Neural cell (in vitro differentiated cells): ENCODE data around the gene LRRC56.

Experiments used
- CTCF ChIP-seq: fragments of 450-650 bp; IDR thresholded peaks from 2 replicates; pipeline ENCODE4 v1.5.1; 2014; ENCODE audit warnings: antibody characterized with exemption, mild to moderate bottlenecking, moderate library complexity; ENCODE audit not compliant: poor library complexity, severe bottlenecking
- EZH2 ChIP-seq: fragments of 200-600, 300-800 bp; shearing (Covaris generic), sonication (generic); IDR thresholded peaks from 2 replicates; pipeline ENCODE4 v1.6.1; 2014; ENCODE audit warnings: antibody characterized with exemption, low read length, borderline replicate concordance, mild to moderate bottlenecking; ENCODE audit not compliant: insufficient read depth, poor library complexity, severe bottlenecking
- MXI1 ChIP-seq: fragments of 450-650 bp; conservative IDR thresholded peaks from 2 replicates; pipeline ENCODE4 v1.6.1; 2014; ENCODE audit warnings: antibody characterized with exemption, mild to moderate bottlenecking; ENCODE audit not compliant: poor library complexity, severe bottlenecking
- SMC3 ChIP-seq: fragments of 450-650 bp; conservative IDR thresholded peaks from 2 replicates; pipeline ENCODE4 v1.6.1; 2014; ENCODE audit warnings: antibody characterized with exemption, mild to moderate bottlenecking, moderate library complexity; ENCODE audit not compliant: poor library complexity

GRCh38 chr11:601573-602245, 64.4 kb downstream of the LRRC56 start:
- TF ChIP-seq EZH2 = no peak
- no peak for TF ChIP-seq CTCF
- TF ChIP-seq MXI1 = no peak
- no peak for TF ChIP-seq SMC3
